Activated CD8-positive, alpha-beta memory T cell treated with anti-CD3 and anti-CD28 coated beads for 36 hours (primary cell): ENCODE measurements around the gene ERC2. TPM values are rescaled to one million over a fixed set of nuclear protein-coding genes. Genes with fewer than 3 reads are reported as not detected.

Source experiments
- CTCF ChIA-PET: fragments of 350-600 bp; sonication (Branson Sonifier 250); formaldehyde crosslinking; loops from one replicate; lab custom pipeline; 2021; ENCODE audit warnings: antibody characterized with exemption; lab: Charles Lee
- POLR2A ChIA-PET: fragments of 350-600 bp; sonication (Branson Sonifier 250); formaldehyde crosslinking; loops from one replicate; lab custom pipeline; 2021; ENCODE audit warnings: antibody characterized with exemption; lab: Charles Lee
- total RNA-seq, 2 experiments: library from RNA; stranded (reverse); gene quantifications; one replicate each; pipeline ENCODE4 v1.2.3, GENCODE V29; 2021

The ERC2 gene
- total RNA-seq, 2 experiments from 2014 or later, result not detected

DNA sequence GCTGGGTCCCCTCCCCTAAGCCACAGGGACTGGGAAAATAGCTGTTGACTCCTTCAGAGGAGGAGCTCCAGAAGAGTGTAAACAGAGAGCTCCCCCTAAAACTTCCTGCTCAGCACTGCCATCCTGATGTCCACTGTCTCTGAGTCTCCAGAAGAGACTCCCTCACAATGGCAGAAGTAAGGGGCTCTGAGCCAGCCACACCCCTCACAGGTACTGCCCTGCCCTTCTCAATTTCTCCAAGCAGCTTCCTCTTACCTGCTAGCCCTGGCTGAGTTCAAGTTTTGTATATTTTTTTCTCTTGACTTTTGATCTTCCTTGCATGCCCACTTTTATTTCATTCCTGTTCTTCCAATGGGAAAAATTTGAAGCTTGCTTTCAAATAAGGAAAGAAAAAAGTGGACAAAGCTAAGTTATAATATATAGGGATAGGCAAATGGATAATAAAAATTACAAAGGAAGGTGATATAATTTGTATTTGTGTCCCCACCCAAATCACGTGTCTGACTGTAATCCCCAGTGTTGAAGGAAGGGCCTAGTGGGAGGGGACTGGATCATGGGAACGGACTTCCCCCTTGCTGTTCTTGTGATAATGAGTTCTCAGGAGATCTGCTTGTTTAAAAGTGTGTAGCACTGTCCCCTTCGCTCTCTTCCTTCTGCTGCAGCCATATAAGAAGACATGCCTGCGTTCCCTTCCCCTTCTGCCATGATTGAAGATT, 539.0 kb downstream of the ERC2 start:
- CTCF ChIA-PET, result no interaction called here
- POLR2A ChIA-PET, result no interaction called here

DNA sequence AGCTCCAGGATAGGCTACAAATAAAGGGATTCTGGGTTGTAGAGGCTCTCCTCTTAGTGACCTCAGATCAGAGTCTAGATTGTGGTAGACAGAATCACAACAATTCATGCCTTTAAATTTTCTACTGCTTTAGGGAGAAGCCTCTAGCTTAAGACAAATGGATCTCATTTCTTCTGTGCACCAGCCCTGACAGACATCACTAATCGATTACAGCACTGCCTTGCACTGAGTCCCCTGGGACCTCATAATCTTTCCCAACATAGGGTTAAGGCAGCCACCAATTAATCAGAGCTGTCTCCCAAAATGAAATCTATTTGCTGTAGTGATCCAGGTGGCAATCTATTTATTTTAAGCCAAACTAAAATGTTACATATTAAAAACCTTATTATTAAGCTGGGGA, 544.6 kb downstream of the ERC2 start:
- POLR2A ChIA-PET, result no interaction called here
- CTCF ChIA-PET, result no interaction called here

DNA sequence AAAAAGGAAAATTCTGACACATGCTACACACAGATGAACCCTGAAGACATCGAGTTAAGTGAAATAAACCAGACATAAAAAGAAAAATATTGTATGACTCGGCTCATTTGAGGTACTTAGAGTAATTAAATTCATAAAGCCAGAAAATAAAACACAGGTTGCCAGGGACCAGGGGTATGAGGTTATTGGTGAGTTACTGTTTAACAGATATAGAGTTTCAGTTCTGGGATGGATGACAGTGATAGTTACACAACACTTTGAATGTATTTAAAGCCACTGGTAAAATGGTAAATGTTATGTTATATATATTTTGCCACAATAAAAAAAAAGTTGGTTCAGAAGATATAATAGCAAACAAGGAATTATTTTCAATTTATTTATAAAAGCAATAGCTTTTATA, 545.1 kb downstream of the ERC2 start:
- CTCF ChIA-PET, result no interaction called here
- POLR2A ChIA-PET, result no interaction called here

GRCh38 chr3:55912880-55913279, 555.4 kb downstream of the ERC2 start:
- ChIA-PET CTCF (no interaction called here), POLR2A (no interaction called here)

DNA sequence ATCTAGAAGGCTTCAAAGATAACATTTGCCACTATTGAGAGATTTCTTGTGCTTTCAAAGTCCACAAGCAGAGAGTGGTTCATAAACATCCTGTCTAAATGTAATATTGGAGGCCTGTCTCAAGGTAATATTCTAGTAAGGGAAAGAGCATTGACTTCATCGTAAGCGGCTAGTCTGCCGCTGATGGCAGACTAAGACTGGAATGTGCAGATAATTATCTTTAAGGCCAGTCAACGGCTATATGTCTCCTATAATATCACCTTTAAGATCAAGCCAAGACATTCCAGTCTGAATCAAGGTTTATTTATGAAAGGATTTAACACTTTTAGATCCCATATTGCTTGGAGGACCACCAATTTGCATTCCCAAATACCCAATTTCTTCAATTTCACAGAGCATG, 557.0 kb downstream of the ERC2 start:
- ChIA-PET POLR2A (no interaction called here), CTCF (no interaction called here)

GRCh38 chr3:55910543-55910942, 557.7 kb downstream of the ERC2 start:
- CTCF ChIA-PET, result no interaction called here
- POLR2A ChIA-PET, result no interaction called here

DNA sequence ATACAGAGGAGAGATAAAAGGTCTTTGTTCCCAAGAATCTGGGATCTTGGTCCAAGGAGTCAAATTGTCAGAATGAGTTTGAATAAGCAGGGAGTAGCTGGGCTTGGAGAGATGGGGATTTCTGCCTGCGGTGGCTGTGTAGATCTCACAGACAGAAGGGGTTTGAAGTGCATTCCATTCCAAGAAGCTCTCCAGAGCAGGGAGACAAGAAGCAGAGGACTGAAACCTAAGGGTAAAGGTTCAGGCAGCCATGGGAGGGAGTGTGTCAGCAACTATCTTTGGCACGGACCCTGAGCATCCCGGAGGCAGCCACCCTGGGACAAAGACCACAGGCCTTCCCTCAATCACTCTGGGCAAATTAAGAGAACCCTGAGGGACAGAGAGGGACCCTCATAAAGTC, 558.9 kb downstream of the ERC2 start:
- CTCF ChIA-PET, result no interaction called here
- POLR2A ChIA-PET, result no interaction called here

DNA sequence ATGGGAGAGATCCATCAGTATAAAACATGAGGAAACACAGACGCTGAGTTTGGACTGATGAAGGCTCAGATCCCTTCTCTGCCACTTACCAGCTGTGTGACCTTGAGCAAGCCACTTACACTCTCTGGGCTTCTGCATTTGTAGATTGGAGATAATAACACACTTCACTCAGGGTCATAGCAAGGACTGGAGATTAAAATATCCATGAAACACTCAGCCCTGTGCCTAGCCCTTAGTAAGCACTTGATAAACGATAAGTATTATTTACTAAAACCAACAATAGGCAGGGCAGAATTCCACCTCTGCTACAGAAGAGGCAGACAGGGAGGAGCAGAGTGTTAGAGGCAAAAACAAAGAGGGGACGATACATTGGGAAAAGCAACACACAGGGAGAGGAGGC, 560.7 kb downstream of the ERC2 start:
- CTCF ChIA-PET, result no interaction called here
- POLR2A ChIA-PET, result no interaction called here

- ChIA-PET CTCF (no interaction called here), POLR2A (no interaction called here)
Observed at GRCh38 chr3:55906896-55907295, 561.4 kb downstream of the ERC2 start.

DNA sequence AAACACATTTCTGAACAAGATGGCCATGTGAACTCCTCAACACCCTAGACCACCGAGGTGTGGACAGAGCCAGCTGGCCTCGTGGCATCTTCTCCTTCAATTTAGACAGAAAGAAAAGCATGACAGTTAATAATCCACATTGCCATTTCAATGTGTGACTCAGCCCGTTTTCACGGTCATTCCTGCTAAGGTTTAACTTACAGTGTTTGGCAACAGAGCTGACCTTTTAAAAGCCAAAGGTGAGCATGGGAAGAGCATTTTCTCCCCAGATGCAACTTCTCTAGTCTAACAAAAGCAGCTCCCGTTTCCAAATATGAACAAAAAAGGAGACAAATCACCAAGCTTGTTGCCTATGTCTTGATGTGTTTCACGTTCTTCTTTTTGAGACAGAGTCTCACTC, 563.6 kb downstream of the ERC2 start:
- ChIA-PET CTCF (no interaction called here), POLR2A (no interaction called here)

- ChIA-PET POLR2A (no interaction called here), CTCF (no interaction called here)
Observed at GRCh38 chr3:55903680-55904079, 564.6 kb downstream of the ERC2 start.

DNA sequence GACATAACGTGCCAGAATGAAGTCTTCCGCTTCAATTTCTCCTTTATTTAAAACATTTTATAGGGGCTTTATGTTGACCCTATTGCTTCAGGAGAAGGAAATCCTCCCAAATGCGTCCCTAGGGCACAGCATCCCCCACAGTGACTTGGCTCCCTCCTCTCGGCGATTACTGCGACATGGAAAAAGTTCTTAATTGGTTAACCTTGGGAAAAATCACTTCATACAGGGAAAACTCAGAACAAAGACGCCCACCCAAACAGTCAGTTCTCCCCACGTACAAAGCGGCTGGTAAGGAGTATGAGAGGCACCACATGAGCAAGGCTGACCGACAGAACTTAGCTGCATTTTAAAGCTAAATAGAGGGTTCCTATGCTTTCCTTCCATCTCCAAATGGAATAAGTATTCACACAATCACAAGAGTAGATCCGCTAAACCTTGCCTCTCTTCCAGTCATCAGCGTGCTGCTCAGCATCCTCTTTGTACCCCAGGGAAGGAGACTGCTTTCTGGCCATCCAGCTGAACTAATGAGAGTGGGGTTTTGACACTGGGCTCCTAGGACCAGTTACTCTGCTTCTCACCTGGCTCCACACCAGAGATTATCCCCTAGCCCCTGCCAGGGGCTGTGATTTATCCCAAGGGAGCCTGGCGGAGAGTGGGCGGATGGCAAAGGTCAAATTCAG, 565.9 kb downstream of the ERC2 start:
- POLR2A ChIA-PET, result no interaction called here
- CTCF ChIA-PET, result no interaction called here

GRCh38 chr3:55899887-55900286, 568.4 kb downstream of the ERC2 start:
- CTCF ChIA-PET, result no interaction called here
- POLR2A ChIA-PET, result no interaction called here

DNA sequence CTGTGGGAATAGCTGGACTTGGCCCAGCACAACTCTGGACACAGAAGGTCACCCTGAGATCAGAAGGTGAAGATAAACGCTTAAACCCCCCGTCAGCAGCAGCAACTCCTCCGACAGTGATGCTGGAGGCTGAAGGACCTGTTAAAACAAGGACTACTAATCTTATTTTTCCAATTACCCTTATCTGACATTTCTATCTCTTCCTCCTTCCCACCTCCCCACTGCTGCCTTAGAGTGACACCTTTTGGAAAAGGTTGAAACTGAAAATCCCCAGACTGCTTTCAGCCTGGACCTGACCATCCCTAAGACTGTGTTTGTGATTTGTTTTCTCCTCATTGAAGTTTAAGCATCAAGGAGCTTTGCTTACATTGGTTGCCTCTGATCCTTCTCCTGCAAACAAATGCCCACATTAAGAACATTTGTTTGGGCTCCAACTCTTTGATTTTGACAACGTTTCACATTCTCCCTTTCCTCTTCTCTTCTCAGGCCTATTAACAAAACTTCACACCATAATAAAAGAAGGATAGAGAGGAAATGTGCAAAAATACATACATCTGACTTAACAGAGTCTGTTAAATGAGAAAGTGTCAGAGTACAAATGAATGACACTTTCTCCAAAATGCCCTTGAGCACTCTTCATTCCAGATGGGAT, 570.6 kb downstream of the ERC2 start:
- ChIA-PET POLR2A (no interaction called here), CTCF (no interaction called here)

- ChIA-PET CTCF (no interaction called here), POLR2A (no interaction called here)
Observed at GRCh38 chr3:55895897-55896566, 572.2 kb downstream of the ERC2 start.

GRCh38 chr3:55894605-55895004, 573.7 kb downstream of the ERC2 start:
- ChIA-PET CTCF (no interaction called here), POLR2A (no interaction called here)

DNA sequence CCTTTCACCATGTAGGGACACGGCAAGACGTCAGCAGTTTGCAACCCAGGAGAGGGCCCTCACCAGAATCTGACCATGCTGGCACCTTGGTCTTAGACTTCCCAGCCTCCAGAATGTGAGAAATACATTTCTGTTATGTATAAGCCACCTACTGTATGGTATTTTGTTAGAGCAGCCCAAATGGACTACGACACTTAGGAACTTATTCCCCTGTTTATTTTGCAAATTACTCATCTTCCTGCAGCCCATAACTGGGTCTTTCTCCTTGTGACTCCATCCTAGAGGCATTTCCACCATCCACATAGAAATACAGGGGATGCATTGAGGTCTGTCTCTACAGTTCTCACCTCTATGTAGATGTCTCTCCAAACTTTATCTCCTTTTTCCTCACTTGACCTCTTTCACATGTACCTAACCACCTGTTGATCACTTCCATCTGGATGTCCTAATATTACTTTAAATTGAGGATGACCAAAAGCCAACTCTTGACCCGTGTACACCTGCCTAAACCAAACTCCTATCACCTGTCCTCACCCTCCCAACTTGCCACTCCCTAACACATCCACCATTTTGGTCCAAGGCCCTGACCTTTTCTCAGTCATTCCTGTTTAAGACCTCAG, 575.1 kb downstream of the ERC2 start:
- ChIA-PET POLR2A (no interaction called here), CTCF (no interaction called here)

DNA sequence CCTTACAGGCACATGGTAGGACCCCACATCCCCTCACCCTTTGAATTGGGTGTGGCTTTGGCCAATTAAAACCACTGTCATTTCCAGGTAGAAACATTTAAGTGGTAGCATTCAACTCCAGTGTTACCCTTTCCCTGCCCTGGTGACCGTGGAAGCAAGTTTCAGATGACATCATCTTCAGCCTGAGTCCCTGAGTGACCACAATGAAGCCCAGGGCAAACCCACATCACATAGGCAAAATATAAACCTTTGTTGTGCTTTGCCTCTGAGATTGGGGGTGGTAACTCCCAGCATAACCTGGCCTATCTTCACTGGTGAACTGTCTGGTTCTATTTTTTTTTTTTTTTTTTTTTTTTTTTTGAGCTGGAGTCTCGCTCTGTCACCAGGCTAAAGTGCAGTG, 577.2 kb downstream of the ERC2 start:
- ChIA-PET CTCF (no interaction called here), POLR2A (no interaction called here)

- ChIA-PET POLR2A (no interaction called here), CTCF (no interaction called here)
Observed at GRCh38 chr3:55888282-55888885, 579.9 kb downstream of the ERC2 start.

- ChIA-PET POLR2A (no interaction called here), CTCF (no interaction called here)
Observed at GRCh38 chr3:55885721-55886120, 582.5 kb downstream of the ERC2 start.
